Stimulated activated CD4-positive, alpha-beta T cell treated with anti-CD3 and anti-CD28 coated beads, Interleukin-1b, Interleukin-23, amount 100 ng/mL, for 1 hour (primary cell): ENCODE data around the gene WDR33.

Experiments used
- DNase-seq, 2 donors: peaks; one replicate each; pipeline ENCODE4 v3.0.0-alpha.2; 2020; ENCODE audit warnings: low read depth in 2 of 2

The WDR33 gene

DNA sequence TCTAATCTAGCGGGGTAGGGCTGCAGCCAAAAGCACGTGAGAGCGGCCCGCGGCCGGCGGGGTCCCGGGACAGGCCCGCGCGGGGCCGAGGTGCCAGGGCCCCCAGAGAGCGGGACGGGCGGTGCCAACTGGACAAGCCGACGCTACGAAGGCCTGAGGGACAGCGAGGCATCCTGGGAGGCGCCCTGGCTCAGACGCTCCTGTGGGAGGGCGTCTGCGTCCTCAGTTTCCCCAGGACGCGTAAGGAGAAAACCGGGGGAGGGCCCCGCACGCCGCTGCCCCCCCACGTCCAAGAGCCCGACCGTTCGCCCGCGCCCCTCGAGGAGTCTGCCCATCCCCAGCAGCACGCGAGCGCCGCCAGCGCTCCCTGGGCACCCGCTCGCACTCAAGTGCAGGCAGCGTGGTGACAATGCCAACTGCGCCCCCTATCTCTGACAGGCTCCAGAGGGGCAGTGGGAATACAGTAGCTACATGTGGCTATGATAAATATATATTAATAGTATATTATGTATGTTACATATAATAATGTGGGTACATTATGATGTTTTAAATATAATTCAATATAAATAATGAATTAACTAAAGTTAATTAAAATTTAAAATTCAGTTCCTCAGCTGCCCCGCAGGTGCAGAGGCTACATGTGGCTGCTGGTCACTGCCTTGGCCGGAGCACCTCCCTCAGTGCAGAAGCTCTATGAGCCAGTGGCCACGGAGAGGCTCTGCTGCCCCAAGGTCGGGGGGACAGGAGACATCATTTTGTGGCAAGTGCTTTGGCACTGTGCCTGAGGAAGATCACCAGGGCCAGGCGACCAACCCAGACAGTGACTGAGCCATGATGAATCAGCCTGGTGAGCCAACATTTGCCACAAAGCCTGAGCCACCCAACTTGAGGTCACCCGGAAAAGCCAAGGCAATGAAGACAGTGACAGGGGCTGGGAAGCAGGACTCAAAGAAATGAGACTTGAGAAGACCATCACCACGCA, 115.2 kb downstream of the WDR33 start:
- DNase-seq, result peak in 1 of 2 donors; percentile 19

DNA sequence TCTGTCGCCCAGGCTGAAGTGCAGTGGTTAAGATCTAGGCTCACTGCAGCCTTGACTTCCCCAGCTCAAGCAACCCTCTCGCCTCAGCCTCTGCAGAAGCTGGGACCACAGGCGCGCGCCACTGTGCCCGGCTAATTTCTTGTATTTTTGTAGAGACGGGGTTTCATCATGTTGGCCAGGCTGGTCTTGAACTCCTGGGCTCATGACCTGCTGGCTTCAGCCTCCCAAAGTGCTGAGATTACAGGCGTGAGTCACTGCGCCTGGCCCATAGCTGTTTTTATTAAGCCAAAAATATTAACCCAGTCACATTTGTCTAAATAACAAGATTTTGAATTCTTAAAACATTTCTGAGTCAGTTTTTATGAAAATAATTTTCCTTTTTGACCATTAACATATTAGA, 116.0 kb downstream of the WDR33 start:
- no peak for DNase-seq

DNA sequence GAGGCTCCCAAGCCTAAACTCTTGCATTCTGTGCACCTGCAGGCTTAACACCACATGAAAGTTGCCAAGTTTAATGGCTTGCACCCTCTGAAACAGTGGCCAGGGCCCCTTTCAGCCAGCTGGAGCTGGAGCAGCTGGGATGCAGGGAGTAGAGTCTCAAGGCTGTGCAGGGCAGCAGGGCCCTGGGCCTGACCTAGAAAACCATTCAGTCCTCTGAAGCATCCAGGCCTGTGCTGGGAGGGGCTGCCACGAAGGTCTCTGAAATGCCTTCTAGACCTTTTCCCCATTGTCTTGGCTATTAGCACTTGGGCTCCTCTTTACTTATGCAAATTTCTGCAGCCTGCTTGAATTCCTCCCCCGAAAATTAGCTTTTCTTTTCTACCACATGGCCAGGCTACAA, 120.3 kb downstream of the WDR33 start:
- DNase-seq, result no peak

DNA sequence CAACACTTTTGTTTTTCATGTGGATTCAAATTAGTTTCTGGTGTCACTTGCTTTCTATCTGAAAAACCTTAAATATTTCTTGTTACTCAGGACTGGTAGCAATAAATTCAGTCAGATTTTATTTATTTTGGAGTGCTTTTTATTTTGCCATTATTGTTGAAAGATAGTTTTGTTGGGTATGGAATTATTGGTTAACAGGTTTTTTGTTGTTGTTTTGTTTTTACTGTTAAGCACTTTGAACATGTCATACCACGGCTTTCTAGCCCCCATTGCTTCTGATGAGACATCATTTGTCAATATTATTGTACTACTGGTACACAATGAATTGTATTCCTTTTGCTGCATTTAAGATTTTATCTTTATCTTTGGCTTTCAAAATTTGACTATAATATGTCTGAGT, 122.6 kb downstream of the WDR33 start:
- DNase-seq, result no peak

DNA sequence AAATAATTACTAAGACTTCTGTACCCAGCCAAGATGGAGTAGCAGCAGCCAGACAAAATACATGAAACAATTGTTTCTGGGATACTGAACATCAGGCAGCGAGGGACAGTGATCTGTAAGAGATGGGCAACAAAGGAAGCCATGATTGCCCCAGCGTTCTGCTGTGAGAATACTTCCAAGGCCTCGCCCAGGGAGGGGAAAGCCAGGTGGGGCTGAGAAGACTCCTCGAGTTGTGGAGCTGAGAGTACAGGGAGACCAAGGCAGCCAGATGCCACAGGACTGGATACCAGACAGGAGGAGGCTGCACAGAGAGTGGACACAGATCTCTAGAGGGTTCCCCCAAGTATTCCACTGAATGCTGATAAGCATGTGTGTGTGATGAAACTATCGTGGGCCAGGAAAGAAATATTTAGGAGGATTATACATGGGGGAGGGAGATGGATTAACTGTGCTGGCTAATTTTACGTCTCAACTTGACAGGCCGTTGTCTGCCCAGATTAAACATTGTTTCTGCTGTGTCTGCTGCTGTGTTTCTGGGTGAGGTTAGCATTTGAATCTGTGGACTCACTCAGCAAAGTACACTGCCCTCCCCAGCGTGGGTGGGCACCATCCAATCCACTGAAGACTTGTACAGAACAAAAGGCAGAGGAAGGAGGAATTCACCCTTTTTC, 125.4 kb downstream of the WDR33 start:
- no peak for DNase-seq

DNA sequence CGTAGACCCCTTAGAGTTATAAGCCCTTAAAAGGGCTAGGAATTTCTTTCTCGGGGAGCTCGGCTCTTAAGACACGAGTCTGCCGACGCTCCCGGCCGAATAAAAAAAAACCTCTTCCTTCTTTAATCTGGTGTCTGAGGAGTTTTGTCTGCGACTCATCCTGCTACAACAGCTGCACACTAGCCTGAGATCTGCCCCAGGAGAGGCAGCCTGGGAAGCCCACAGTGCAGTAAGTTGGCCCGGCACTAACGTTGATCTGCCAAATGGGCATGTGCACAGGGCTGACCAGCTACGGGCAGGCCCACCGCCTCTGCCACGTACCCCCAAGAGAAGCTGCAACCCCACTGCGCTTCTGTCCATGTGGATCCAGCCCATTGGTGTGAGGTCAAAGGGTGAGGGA, 127.2 kb downstream of the WDR33 start:
- DNase-seq, result no peak

DNA sequence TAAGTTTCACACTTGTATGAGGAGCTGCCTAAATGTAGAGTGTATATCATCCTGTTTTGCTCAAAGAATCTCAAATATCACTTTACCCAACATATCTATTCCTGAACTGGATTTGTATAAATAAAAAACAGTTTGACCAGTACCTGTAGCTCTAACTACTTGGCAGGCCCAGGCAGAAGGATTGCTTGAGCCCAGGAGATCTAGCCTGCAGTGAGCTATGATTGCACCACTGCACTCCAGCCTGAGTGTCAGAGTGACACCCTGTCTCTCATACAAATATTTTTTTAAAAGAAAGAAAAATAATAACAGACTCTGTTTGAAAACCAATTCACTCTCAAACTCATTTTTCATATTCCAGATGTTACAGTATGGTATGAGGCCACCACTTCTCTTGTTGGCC, 127.9 kb downstream of the WDR33 start:
- DNase-seq, result no peak

DNA sequence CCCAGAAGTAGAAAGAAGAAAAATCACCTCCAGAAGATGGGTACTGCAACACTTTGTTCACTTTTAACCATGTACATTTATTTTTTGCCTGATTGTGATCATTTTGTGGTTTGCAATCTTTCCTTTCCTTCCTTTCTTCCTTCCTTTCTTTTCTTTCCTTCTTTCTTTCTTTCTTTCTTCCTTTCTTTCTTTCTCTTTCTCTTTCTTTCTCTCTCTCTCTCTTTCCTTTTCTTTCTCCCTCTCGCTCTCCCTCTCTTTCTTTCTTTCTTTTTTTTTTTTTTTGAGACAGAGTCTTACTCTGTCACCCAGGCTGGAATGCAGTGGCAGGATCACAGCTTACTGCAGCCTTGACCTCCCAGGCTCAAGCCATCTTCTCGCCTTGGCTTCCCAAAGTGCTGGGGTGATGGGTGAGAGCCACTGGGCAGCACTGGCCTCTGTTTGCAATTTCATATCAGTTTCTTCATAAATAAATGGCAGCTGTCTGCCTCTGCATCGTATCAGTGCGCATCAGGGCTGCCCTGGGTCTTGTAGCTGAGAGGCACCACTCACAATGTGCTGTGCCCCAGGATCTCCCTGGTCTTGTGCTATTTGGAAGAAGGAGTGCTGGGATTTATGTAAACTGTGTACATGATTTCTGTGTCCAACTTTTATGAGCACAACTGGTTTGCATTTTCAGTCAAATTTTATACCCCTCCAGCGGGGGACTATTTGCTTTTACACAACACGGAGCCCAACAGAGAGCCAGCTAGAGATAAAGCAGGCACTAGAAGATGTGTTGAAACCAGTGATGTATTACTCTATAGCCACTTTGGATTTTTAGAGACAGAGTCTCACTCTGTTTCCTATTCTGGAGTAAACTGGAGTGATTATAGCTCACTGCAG, 128.8 kb downstream of the WDR33 start:
- DNase-seq, result no peak

DNA sequence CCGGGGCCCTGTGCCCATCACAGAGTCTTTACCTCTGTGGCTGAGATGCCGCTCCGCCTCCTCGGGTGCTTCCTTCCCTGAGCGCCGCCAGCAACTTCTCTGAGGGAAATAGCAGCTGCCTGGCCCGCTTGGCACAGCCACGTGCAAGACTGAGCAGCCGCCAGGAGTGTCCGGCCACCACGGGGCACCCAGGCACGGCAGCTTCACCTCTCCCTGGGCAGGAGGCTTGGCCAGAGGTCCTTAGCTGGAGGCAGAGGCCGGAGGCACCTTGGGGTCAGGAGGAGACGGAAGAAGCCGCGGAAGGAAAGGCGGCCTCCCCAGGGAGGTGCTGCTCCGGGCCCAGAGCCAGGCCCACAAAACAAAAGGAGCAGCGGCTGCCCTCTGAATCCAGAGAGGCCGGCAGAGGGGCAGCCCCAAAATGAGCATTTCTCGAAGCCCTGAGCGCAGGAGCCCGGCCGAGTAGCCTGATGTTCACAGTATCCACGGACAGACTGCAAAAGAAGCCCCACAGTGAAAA, 129.6 kb downstream of the WDR33 start:
- no peak for DNase-seq

DNA sequence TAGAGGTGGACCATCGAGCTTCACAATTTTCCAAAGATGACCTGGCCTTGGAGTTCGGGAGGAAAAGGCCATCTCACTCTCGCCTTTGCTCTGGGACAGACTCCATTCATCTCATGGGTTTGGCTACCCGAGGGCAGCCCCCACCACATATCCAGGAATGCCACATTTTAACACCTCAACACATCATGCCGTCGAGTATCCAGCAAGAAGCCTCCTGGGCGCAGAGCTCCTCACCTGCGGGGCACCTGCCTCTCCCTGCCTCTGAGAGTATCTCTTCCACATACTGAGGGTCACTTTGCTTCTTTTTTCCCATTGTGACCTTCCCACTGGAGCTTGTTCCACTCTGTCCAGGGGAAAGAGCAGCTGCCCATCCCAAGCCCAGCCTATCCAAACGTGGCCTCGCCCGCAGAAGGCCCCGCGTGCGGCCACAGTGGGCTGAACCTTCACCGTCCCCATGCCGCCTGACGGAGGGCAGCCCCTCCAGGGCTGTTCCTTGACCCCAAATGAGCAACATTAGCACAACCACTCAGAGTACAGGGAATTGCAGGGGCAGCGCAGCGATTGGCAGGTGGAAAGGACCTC, 130.2 kb downstream of the WDR33 start:
- DNase-seq, result no peak

DNA sequence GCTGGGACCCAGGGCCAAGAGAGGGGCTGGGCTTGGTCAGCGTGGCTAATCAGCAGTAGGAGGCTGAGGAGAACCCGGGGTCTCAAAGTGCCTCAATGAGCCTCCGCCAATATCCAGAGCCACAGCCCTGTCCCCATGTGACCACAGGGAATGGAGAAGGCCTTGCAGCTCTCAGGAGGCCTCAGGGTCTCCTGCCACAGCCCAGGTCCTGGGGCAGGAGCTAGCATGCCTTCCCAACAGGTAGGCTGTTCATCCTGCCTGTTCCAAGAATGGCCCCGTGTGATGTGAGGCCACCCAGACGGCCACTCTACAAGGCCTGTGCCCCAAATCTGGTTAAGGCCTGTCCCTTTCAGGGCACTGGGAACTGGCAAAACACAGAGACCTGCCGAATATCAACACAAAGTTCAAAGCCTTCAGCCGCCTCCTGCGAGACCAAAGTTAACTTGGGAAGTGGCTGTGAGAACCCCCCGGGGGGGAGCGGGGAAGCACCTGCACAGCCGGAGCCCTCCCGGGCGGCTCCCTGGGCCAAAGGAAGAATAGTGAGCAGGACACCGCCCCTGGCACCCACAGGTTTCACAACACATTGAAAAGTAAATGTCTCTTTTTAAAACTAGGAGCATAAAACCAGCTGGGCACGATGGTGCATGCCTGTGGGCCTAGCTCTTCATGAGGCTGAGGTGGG, 131.2 kb downstream of the WDR33 start:
- DNase-seq, result no peak

DNA sequence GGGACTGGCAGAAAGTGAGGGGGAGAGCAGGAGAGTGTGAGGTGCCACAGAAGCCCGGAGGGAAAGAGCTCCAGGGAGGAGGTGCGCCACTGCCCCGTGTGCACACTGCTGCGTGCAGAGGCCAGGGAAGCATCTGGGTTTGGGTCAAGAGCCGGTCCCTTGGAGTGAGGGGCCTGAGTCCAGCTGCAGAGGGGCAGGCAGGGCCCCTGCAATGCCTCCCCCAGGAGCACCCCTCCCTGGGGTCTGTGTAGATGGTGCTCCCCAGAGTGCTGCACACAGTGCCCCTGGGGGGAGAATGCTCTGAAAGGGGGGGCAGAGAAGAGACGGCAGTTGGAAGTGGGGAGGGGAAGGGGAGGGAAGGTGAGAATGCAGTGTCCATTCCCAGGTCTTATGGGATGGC, 132.0 kb downstream of the WDR33 start:
- DNase-seq, result no peak

DNA sequence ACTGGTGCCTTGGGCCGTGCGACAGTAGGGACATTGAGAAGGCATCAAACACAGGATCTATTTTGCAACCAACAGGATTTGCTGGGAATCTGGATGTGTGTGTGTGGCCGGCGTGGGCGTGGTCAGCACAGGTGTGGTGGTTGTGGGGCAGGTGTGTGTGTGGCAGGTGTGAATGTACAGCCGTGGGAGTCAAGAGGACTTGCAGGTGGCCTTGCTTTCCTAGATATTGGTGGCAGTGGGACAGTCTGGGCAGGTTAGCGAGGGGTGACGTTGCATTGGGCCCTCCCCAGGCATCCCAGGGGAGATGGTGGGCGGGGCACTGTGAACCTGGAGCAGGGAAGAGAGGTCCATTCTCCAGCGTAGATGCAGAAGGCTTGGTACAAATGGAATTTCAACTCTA, 132.4 kb downstream of the WDR33 start:
- no peak for DNase-seq

DNA sequence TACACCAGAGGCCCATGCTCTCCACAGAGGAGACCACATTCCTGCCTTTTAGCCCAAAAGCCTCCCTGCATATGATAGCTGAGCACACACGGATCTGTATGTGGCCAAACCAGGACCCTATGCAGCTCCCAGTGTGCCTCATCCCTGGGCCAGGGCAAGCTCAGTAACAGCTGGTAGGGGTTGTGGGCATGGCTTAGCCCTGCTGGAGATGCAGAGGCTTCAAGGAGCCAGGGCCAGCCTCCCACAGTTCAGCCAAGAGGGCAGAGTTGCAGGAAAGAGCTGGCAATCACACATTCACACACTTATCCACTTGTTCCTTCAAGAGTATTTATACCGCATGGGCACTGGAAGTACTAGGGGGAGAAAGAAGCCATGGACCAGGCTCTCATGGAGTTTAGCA, 134.1 kb downstream of the WDR33 start:
- DNase-seq, result no peak

DNA sequence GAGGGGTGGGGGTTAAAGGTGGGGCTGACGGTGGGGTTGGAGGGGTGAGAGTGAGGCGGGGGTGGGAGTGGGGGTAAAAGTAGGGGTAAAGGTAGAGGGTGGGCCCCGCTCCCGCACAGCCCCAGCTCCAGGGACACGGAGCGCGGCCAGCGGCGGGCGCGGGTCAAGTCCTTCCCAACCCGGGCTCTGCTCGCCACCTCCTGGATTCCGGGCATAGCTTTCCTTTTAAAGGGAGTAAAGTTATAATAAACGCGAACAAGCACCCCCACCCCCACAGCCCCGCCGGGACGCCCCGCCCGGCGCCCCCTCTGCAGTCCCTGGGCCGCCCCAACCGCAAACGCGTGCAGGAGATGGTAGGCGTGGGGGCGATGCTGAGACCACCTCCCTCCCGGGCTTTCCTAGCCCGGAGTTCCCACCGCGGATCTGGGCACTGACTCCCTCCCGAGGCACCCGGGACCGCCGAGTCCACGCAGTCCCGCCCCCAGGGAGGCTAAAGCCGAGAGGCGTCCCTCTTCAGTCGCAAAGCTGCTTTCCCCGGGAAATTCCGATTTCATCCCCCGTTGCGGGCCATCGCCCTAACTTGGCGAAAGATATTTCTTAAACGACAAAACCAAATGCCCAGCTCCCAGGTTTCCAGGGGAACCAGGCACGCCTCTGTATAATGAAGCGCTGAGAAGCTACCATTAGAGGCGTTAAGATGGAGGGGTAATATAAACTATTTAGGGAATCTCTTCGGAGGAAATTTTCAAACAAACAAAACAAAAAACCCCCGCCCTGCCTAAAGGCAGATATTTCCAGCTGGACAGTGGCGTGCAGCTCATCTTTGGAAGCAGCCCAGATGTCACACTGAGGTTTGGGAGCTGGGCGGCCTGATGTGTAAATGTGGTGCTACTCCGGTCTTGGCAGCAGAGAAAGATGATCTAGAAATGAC, 135.4 kb downstream of the WDR33 start, which contains the start of gene LIMS2:
TSS of gene LIMS2 (minus strand) at position 200 of the 931 bp plus-strand sequence. CDS start 506 bp downstream, outside the sequence.
- no peak for DNase-seq

DNA sequence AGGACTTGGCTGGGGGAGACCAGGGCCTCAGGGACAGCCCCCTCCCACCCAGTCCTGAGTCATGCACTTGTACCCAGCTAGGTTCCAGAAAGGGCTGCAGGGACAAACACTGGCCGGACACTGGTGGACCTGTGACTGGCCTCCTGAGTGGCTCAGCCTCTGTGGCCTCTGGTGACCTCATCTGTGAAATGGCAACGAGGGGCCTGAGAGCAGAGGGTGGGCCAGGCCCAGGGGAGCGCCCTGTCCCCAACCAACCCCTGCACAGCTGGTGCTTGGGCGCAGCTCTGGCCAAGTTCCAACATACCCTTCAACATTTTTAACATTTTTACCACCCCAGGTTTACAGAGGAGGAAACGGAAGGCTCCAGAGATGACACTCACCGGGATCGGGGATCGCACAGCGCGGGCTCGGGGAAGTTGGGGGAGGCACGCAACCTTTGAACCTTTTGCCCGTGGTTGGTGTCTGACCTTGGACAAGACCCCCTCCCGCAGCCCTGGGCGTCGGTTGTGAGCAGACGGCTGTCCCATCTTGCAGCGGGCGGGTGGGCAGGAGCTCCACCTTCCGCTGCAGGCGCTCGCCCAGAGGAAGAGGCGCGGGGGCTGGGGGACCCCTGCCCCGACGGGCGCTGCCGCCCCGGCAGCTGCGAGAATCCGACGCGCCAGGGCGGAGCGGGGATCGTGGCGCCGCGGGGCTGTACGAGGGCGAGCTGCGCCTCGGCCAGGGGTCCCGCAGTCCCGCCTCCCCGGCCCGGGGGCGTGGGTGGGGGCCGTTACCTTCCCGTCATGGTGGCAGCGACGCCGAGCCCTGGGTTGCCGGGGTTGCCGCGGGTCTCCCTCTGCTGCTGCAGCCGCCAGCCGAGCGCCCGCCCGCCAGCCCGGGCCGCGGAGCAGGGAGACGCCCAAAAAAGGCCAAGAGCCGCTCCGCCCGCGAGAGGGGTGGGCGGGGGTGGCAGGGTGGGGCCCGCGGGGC, 136.4 kb downstream of the WDR33 start:
- no peak for DNase-seq

DNA sequence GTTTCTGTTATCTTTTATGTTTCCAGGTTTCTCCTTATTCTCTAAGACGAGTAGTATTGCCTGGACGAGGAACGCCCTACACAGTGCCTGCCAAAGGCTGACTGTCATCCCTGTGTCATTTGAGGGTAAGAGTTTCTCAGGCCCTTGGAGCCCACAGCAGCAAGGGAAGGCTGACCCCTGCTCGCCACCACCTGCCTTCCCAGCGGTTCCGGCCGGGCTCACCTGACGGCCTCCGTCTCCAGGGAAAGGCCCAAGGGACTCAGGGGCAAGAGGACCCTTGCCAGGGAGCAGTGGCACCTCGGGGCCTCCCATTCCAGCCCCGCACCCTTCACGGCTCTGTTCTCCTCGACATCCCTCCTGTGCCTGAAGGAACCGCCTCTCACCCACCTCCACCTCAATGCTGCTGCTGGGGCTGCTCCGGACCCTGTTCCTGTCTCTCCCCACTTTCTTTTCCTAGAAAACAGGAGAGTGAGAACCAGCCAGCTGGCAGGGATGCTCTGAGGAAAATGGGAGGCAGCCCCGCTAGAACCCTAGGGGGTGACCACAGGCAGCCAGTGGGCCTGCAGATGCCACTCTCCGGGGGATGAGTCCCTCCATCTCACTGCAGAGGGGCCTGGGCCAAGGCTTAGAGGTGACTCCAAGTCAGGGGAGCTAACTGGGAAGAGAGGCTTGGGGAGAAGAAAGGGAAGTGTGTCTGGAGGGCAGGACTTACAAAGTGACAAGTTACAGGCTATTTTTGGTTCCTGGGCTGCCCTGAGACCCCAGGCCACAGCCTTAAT, 137.5 kb downstream of the WDR33 start:
- DNase-seq, result no peak
